Choroid plexus epithelial cell (primary cell): ENCODE measurements around the gene ALLC.

ENCODE experiments used
- DNase-seq: peaks from one replicate; pipeline ENCODE4 v3.0.0-alpha.2; 2010; ENCODE audit warnings: low read depth
- H3K4me3 ChIP-seq: 2 replicates; pipeline ENCODE4 v1.5.1; 2011; ENCODE audit warnings: low read depth, mild to moderate bottlenecking, control low read depth, low read length, moderate library complexity
- TF ChIP-seq, protein P1 (sequence below): conservative IDR thresholded peaks from 2 replicates; pipeline ENCODE4 v1.5.1; 2011; ENCODE audit warnings: low read depth, mild to moderate bottlenecking, control low read depth, inconsistent platforms, low read length, moderate library complexity

ALLC gene

GRCh38 chr2:3669656-3670055, 11.7 kb downstream of the ALLC start:
- H3K4me3 ChIP-seq, result no peak overlapping the region
- DNase-seq, result no peak
- TF ChIP-seq, protein P1, sequence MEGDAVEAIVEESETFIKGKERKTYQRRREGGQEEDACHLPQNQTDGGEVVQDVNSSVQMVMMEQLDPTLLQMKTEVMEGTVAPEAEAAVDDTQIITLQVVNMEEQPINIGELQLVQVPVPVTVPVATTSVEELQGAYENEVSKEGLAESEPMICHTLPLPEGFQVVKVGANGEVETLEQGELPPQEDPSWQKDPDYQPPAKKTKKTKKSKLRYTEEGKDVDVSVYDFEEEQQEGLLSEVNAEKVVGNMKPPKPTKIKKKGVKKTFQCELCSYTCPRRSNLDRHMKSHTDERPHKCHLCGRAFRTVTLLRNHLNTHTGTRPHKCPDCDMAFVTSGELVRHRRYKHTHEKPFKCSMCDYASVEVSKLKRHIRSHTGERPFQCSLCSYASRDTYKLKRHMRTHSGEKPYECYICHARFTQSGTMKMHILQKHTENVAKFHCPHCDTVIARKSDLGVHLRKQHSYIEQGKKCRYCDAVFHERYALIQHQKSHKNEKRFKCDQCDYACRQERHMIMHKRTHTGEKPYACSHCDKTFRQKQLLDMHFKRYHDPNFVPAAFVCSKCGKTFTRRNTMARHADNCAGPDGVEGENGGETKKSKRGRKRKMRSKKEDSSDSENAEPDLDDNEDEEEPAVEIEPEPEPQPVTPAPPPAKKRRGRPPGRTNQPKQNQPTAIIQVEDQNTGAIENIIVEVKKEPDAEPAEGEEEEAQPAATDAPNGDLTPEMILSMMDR, result no peak

GRCh38 chr2:3670376-3670775, 12.4 kb downstream of the ALLC start:
- DNase-seq, result no peak
- TF ChIP-seq, protein P1, result no peak

DNA sequence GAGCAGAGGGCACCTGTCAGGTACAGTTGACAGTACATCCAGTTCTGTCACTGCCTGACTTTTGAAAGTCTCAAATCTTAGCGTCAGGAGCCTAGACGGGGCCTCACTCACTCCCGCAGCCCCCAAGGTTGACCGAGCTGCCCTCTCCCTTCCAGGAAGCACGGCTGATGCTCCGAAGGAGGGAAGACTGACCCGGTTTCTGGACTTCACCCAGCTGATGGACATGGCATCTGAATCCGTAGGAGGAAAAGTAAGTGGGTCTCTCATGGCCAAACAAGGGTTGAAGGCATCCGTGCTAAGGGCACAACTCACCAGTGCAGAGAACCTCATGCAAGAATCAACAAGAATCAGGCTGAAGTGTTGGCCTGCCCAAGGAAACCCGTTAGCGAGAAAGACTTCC, 12.9 kb downstream of the ALLC start:
- H3K4me3 ChIP-seq, result no peak overlapping the region
- DNase-seq, result no peak
- TF ChIP-seq, protein P1, result no peak

More at GRCh38 chr2:3670376-3670775, 12.4 kb downstream of the ALLC start:
- H3K4me3 ChIP-seq, result no peak overlapping the region

DNA sequence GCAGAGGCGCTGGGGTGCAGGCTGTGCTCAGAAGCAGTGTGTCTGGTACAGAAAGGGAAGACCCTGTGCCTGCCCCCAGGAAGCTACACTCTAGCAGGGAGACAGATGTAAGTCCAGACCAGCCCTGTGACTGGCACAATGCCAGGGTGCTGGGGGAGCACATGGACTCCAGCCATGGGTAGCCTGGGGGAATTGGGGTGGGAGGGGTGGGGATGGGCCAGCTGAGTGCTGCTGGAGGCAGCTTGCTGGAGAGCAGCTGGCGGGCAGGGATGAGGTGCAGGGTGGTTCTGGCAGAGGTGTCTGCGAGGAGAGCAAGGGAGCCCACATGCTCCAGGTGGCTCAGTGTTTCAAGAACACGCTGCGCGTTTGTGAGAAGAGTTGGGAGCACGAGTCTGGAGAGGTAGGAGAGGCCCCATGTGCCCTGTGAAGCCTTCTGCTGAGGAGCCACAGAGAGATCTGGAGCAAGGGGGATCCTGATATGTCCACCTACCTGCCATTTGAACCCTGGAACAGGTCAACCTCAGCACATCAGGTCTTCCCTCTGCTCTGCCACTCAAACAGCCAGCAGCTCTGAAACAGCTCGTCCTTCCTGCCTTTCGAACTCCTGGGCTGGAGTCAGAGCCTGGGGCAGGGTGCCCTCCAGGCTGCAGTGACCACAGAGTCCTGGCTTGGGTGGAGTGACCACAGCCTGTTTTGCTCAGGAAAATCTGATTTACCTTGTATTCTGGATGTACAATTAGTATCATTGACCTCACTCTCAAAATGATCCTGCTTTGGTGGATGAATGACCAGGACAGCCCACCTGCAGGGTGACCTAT, 15.1 kb downstream of the ALLC start:
- H3K4me3 ChIP-seq, result no peak overlapping the region
- TF ChIP-seq, protein P1, result no peak
- no peak for DNase-seq

GRCh38 chr2:3674066-3674845, 16.3 kb downstream of the ALLC start:
- TF ChIP-seq, protein P1, result no peak
- no peak overlapping the region for H3K4me3 ChIP-seq
- DNase-seq, result no peak

GRCh38 chr2:3675687-3676086, 17.7 kb downstream of the ALLC start:
- TF ChIP-seq, protein P1, result no peak
- DNase-seq, result no peak
- no peak overlapping the region for H3K4me3 ChIP-seq
